ENCODE measurements around the gene KNSTRN.

- TF ChIP-seq EP300 (IDR thresholded peaks at IDR 0.05) (no peak), POLR2AphosphoS5 (IDR thresholded peaks at IDR 0.05) (no peak), CTCF (IDR thresholded peaks at IDR 0.05) (no peak)
Measured at GRCh38 chr15:40369971-40370370, 12.6 kb upstream of the KNSTRN start.

Data from suprapubic skin (tissue), 4 donors.